NCI-H69 (cell line): ENCODE measurements around the gene EIF1AD.
A peak's percentile ranks its signal among the peaks of the same experiment; 100 is the strongest.
"Not testable (repeated sequence)": the region's sequence is repeated elsewhere in the genome, so short reads cannot be mapped to it uniquely, and the experiment has no call there.

Experiments used
- DNase-seq: peaks from one replicate; lab custom pipeline; 2025; lab: John Stamatoyannopoulos, UW

The EIF1AD gene

GRCh38 chr11:66022401-66023185 is 20.6 kb upstream of the EIF1AD start:
- peak; percentile 78 for DNase-seq

GRCh38 chr11:66020618-66021357 is 18.8 kb upstream of the EIF1AD start:
- no peak for DNase-seq

GRCh38 chr11:66020212-66020611 is 18.3 kb upstream of the EIF1AD start:
- no peak for DNase-seq

- DNase-seq, result peak; percentile 37
Measured at GRCh38 chr11:66017321-66017720, 15.4 kb upstream of the EIF1AD start.

GRCh38 chr11:66016793-66017177 is 14.8 kb upstream of the EIF1AD start:
- DNase-seq, result no peak

GRCh38 chr11:66015936-66016792 is 14.2 kb upstream of the EIF1AD start:
- no peak for DNase-seq

- DNase-seq, result no peak
Measured at GRCh38 chr11:66015454-66015881, 13.5 kb upstream of the EIF1AD start.

GRCh38 chr11:66014804-66015453 is 13.0 kb upstream of the EIF1AD start:
- DNase-seq, result no peak

- no peak for DNase-seq
Measured at GRCh38 chr11:66013762-66014100, 11.8 kb upstream of the EIF1AD start.

GRCh38 chr11:66012946-66013761 is 11.2 kb upstream of the EIF1AD start:
- DNase-seq, result no peak

- DNase-seq, result no peak
Measured at GRCh38 chr11:66012371-66012945, 10.5 kb upstream of the EIF1AD start.

- peak; percentile 44 for DNase-seq
Measured at GRCh38 chr11:66011785-66012303, 9.9 kb upstream of the EIF1AD start, which contains the start of gene CST6. Gene CST6 (plus strand): TSS chr11:66012008. CDS start chr11:66012045, 37 bp downstream.

- no peak for DNase-seq
Measured at GRCh38 chr11:66011239-66011784, 9.4 kb upstream of the EIF1AD start.

GRCh38 chr11:66010036-66010435 is 8.1 kb upstream of the EIF1AD start:
- DNase-seq, result not testable (repeated sequence)

GRCh38 chr11:66008468-66009101 is 6.6 kb upstream of the EIF1AD start:
- DNase-seq, result peak; percentile 41

- DNase-seq, result no peak
Measured at GRCh38 chr11:66008095-66008467, 6.1 kb upstream of the EIF1AD start.

GRCh38 chr11:66007201-66007634 is 5.3 kb upstream of the EIF1AD start:
- DNase-seq, result no peak

GRCh38 chr11:66006891-66007176 is 4.9 kb upstream of the EIF1AD start:
- no peak for DNase-seq

GRCh38 chr11:66006134-66006890 is 4.4 kb upstream of the EIF1AD start:
- DNase-seq, result no peak
